GM12892 (cell line): Measurements from ENCODE around the gene VPS13D.

Experiments
- DNase-seq: peaks from one replicate; pipeline ENCODE4 v3.0.0; 2011; ENCODE audit not compliant: insufficient read length
- FAIRE-seq: peaks from 2 replicates; lab custom pipeline; 2011; peaks lifted over from hg19 to GRCh38; lab: Jason Lieb, UNC
- POLR2A ChIP-seq: IDR thresholded peaks from 2 replicates; pipeline ENCODE4 v1.6.1; 2011; ENCODE audit warnings: low read depth, low read length, control low read depth
- POLR2AphosphoS5 ChIP-seq: IDR thresholded peaks from 2 replicates; pipeline ENCODE4 v1.6.1; 2011; ENCODE audit warnings: low read depth, low read length, control low read depth
- TAF1 ChIP-seq: IDR thresholded peaks from 2 replicates; pipeline ENCODE4 v1.6.1; 2011; ENCODE audit warnings: low read depth, mild to moderate bottlenecking, control low read depth, low read length, borderline replicate concordance

VPS13D gene

DNA sequence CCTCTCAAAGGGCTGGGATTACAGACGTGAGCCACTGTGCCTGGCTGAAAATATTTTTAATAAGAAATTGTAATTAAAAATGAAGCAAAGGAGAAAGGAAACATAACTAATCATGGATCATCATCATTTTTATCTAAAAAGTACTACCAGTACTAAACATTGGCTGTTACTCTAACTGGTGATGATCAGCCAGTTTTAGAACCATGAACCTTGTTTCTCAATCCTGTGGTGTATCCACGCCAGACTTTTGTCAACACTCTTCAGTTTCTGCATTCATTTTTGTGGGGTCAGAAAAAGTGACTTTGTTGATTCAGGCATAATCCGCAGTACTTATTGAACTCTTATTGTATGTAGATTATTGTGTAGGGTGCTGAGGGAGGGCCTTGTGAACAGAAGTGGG is 52.3 kb downstream of the VPS13D start:
- no peak for DNase-seq
- no peak for FAIRE-seq
- TF ChIP-seq POLR2A (no peak), POLR2AphosphoS5 (no peak), TAF1 (no peak)

GRCh38 chr1:12284486-12284885 is 54.7 kb downstream of the VPS13D start:
- TF ChIP-seq TAF1, result no peak
- TF ChIP-seq POLR2AphosphoS5, result no peak
- no peak for TF ChIP-seq POLR2A
- FAIRE-seq, result no peak
- no peak for DNase-seq

DNA sequence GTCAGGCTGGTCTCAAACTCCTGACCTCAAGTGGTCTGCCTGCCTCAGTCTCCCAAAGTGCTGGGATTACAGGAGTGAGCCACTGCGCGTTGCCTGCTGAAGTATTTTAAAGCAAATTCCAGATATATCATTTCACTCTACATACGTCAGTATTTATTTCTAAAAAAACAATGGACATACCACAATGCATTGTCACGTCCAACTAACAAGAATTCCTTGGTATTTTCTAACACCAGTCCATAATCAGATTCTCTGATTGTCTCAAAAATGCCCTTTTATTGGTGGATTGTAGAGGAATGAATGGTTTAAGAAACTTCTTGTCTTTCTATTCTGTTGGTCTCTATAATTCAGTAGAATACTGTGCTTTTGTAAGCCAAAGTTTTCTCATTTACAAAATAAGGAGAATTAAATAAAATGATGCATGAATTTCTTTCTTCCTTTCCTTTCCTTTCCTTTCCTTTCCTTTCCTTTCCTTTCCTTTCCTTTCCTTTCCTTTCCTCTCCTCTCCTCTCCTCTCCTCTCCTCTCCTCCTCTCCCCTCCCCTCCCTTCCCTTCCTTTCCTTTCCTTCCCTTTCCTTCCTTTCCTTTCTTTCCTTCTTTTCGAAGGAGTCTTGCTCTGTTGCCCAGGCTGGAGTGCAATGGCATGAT is 55.8 kb downstream of the VPS13D start:
- TF ChIP-seq TAF1, result no peak
- TF ChIP-seq POLR2A, result no peak
- no peak for TF ChIP-seq POLR2AphosphoS5
- FAIRE-seq (no peak), DNase-seq (no peak)

DNA sequence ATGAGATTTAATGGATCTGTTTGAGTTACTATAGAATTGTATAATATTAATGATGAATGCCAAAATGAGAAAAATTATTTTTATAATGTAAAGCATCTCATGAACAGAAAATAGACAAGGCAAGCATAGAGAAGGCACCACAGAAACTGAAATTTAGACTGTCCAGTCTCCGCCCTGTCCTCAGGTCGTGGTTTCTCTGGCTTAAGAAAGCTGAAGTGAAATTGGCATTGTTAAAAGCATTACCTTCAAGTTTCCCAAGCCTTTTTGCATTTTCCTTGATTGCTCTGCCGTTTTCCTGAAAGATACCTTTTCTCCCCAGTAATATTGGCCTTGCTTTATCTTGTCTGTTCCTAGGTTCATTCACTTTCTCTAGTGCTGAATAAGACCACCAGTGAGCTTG is 58.0 kb downstream of the VPS13D start:
- TF ChIP-seq POLR2AphosphoS5 (no peak), POLR2A (no peak), TAF1 (no peak)
- no peak for FAIRE-seq

GRCh38 chr1:12290828-12291227 is 61.0 kb downstream of the VPS13D start:
- FAIRE-seq, result no peak
- no peak for TF ChIP-seq POLR2A
- no peak for TF ChIP-seq TAF1
- no peak for TF ChIP-seq POLR2AphosphoS5
- no peak for DNase-seq

More for the DNA sequence above, 58.0 kb downstream of the VPS13D start:
- DNase-seq, result no peak

GRCh38 chr1:12293416-12293815 is 63.6 kb downstream of the VPS13D start:
- no peak for FAIRE-seq
- DNase-seq, result no peak

GRCh38 chr1:12294076-12294475 is 64.2 kb downstream of the VPS13D start:
- no peak for FAIRE-seq
- no peak for DNase-seq
- TF ChIP-seq TAF1, result no peak
- no peak for TF ChIP-seq POLR2A
- no peak for TF ChIP-seq POLR2AphosphoS5

More at GRCh38 chr1:12293416-12293815, 63.6 kb downstream of the VPS13D start:
- TF ChIP-seq POLR2A (no peak), TAF1 (no peak), POLR2AphosphoS5 (no peak)

GRCh38 chr1:12296016-12296415 is 66.2 kb downstream of the VPS13D start:
- DNase-seq, result no peak
- TF ChIP-seq POLR2AphosphoS5 (no peak), TAF1 (no peak), POLR2A (no peak)
- no peak for FAIRE-seq

GRCh38 chr1:12296623-12297022 is 66.8 kb downstream of the VPS13D start:
- no peak for FAIRE-seq
- TF ChIP-seq TAF1, result no peak
- no peak for TF ChIP-seq POLR2A
- no peak for TF ChIP-seq POLR2AphosphoS5

GRCh38 chr1:12300706-12301105 is 70.9 kb downstream of the VPS13D start:
- FAIRE-seq (no peak), DNase-seq (no peak)
- TF ChIP-seq TAF1, result no peak
- TF ChIP-seq POLR2A, result no peak
- no peak for TF ChIP-seq POLR2AphosphoS5

More at GRCh38 chr1:12296623-12297022, 66.8 kb downstream of the VPS13D start:
- DNase-seq, result no peak

DNA sequence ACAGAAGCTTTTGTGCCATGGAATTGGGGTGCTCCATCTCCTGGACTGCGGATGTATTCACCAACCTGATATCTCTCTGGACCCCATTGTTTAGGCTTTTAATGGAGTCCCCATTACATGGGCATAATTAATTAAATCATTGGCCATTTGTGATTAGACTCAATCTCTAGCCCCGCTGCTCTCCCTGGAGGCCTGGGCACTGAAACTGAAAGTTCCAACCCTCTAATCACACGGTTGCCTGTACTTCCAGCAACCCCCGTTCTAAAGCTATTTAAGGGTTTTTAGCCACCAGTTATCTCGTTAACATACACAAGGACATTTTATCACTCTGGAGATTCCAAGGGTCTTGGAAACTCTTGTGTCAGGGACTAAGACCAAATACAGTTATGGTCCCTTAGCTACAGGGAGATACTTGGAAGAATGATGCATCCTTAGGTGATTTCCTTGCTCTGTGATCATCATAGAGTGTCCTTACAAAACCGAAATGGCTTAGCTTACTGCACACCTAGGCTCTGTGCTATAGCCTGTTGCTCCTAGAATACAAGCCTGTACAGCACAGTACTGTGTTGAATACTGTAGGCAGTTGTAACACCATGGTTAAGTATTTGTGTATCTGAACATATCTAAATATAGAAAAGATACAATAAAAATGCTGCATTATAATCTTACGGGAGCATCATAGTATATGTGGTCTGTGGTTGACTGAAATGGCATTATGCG is 71.8 kb downstream of the VPS13D start:
- FAIRE-seq, result no peak
- TF ChIP-seq POLR2A (no peak), TAF1 (no peak), POLR2AphosphoS5 (no peak)
- no peak for DNase-seq
